WTC11 (cell line): ENCODE measurements around the gene TAB3. TPM values are rescaled to one million over a fixed set of nuclear protein-coding genes. Genes with fewer than 3 reads are reported as not detected.

ENCODE experiments used
- ATAC-seq: fragments of 200-7000 bp; cut with Tn5 transposase; 2 replicates; pipeline ENCODE4 v1.10.0; 2021; ENCODE audit warnings: mild to moderate bottlenecking, moderate library complexity
- CTCF ChIA-PET: fragments of 300-600 bp; sonication (Branson Sonifier 250); formaldehyde crosslinking; loops from one replicate; lab custom pipeline; 2021; ENCODE audit warnings: antibody characterized with exemption; lab: Charles Lee
- POLR2A ChIA-PET: fragments of 350-600 bp; sonication (Branson Sonifier 250); formaldehyde crosslinking; loops from one replicate; lab custom pipeline; 2021; ENCODE audit warnings: antibody characterized with exemption; lab: Charles Lee
- DNase-seq: peaks from one replicate; pipeline ENCODE4 v3.0.0; 2021; ENCODE audit warnings: low spot score
- H3K27ac Mint-ChIP-seq: 2 replicates; pipeline ENCODE4 v1.8.0; 2021; ENCODE audit warnings: mixed read lengths
- H3K27me3 Mint-ChIP-seq: 2 replicates; pipeline ENCODE4 v1.8.0; 2021; ENCODE audit warnings: low read depth, mild to moderate bottlenecking, moderate library complexity, mixed read lengths
- H3K36me3 Mint-ChIP-seq: 2 replicates; pipeline ENCODE4 v1.8.0; 2021; ENCODE audit warnings: mixed read lengths
- H3K4me1 Mint-ChIP-seq: 2 replicates; pipeline ENCODE4 v1.8.0; 2022; ENCODE audit warnings: mixed read lengths
- H3K4me3 Mint-ChIP-seq: 2 replicates; pipeline ENCODE4 v1.8.0; 2021; ENCODE audit warnings: mild to moderate bottlenecking, moderate library complexity, mixed read lengths
- H3K9me3 Mint-ChIP-seq: 2 replicates; pipeline ENCODE4 v1.8.0; 2021; ENCODE audit warnings: mixed read lengths
- ATF1 ChIP-seq: sonication (generic); formaldehyde crosslinking; IDR thresholded peaks from 2 replicates; pipeline ENCODE4 v1.8.1; 2023; ENCODE audit warnings: mild to moderate bottlenecking, moderate library complexity, missing genetic modification reagents
- CTCF ChIP-seq: fragments of 200-600 bp; IDR thresholded peaks from 2 replicates; pipeline ENCODE4 v1.8.0; 2022; ENCODE audit warnings: antibody characterized with exemption
- E2F4 ChIP-seq: sonication (generic); formaldehyde crosslinking; IDR thresholded peaks from 2 replicates; pipeline ENCODE4 v1.8.1; 2022; ENCODE audit warnings: low read depth, mild to moderate bottlenecking, moderate library complexity, missing genetic modification reagents, borderline replicate concordance
- FOXJ3 ChIP-seq: sonication (generic); formaldehyde crosslinking; IDR thresholded peaks from 2 replicates; pipeline ENCODE4 v1.9.0; 2021; ENCODE audit warnings: missing genetic modification reagents, mild to moderate bottlenecking, borderline replicate concordance
- GTF2I ChIP-seq: fragments of 250-450 bp; sonication (Bioruptor Pico); conservative IDR thresholded peaks from 2 replicates; pipeline ENCODE4 v1.4.0; 2021; ENCODE audit warnings: mild to moderate bottlenecking
- KAT7 ChIP-seq: sonication (generic); formaldehyde crosslinking; IDR thresholded peaks from 2 replicates; pipeline ENCODE4 v1.8.1; 2023; ENCODE audit warnings: missing genetic modification reagents, mild to moderate bottlenecking, borderline replicate concordance
- NR1H2 ChIP-seq: sonication (generic); formaldehyde crosslinking; IDR thresholded peaks from 2 replicates; pipeline ENCODE4 v1.9.0; 2021; ENCODE audit warnings: mild to moderate bottlenecking, moderate library complexity, missing genetic modification reagents
- PRDM15 ChIP-seq: sonication (generic); formaldehyde crosslinking; IDR thresholded peaks from 2 replicates; pipeline ENCODE4 v1.8.0; 2022; ENCODE audit warnings: missing genetic modification reagents
- PRRX2 ChIP-seq: fragments of 250-450 bp; sonication (Bioruptor Pico); IDR thresholded peaks from 2 replicates; pipeline ENCODE4 v1.8.0; 2021; ENCODE audit warnings: mild to moderate bottlenecking
- SOX15 ChIP-seq: fragments of 250-450 bp; sonication (Bioruptor Pico); IDR thresholded peaks from 2 replicates; pipeline ENCODE4 v1.9.0; 2021; ENCODE audit warnings: mild to moderate bottlenecking
- SP1 ChIP-seq: sonication (generic); formaldehyde crosslinking; conservative IDR thresholded peaks from 2 replicates; pipeline ENCODE4 v1.8.1; 2022; ENCODE audit warnings: missing genetic modification reagents
- TEAD4 ChIP-seq: sonication (generic); formaldehyde crosslinking; IDR thresholded peaks from 2 replicates; pipeline ENCODE4 v1.8.0; 2022; ENCODE audit warnings: mild to moderate bottlenecking, missing genetic modification reagents
- ZBTB21 ChIP-seq: sonication (generic); formaldehyde crosslinking; IDR thresholded peaks from 2 replicates; pipeline ENCODE4 v1.8.1; 2023; ENCODE audit warnings: mild to moderate bottlenecking, missing genetic modification reagents, borderline replicate concordance
- ZNF121 ChIP-seq: sonication (generic); formaldehyde crosslinking; IDR thresholded peaks from 2 replicates; pipeline ENCODE4 v1.8.0; 2023; ENCODE audit warnings: missing genetic modification reagents
- ZNF281 ChIP-seq: sonication (generic); formaldehyde crosslinking; IDR thresholded peaks from 2 replicates; pipeline ENCODE4 v1.8.0; 2023; ENCODE audit warnings: mild to moderate bottlenecking, missing genetic modification reagents
- ZNF396 ChIP-seq: fragments of 250-450 bp; sonication (Bioruptor Pico); IDR thresholded peaks from 2 replicates; pipeline ENCODE4 v1.8.0; 2021; ENCODE audit warnings: mild to moderate bottlenecking, moderate library complexity, borderline replicate concordance
- total RNA-seq: library from RNA; stranded (reverse); gene quantifications from 3 replicates; pipeline ENCODE4 v1.2.3, GENCODE V29; 2021
- TF ChIP-seq, protein P1 (sequence below): fragments of 250-450 bp; sonication (Bioruptor Pico); IDR thresholded peaks from 2 replicates; pipeline ENCODE4 v1.8.0; 2021; ENCODE audit warnings: mild to moderate bottlenecking
- TF ChIP-seq, protein P2 (sequence below): fragments of 250-450 bp; sonication (Bioruptor Pico); IDR thresholded peaks from 2 replicates; pipeline ENCODE4 v1.9.0; 2021; ENCODE audit warnings: mild to moderate bottlenecking, borderline replicate concordance

TAB3 gene
- total RNA-seq, 1 experiment from 2014 or later = 12.0 TPM

- Mint-ChIP-seq H3K4me3 (no peak overlapping the region), H3K4me1 (no peaks in the 10 kb centered on the region)
- ATAC-seq = no peak
- no peak for DNase-seq
- no peak for TF ChIP-seq PRDM15 (CRISPR knock-in tag)
- TF ChIP-seq ZBTB21 = no peak
- no peak for TF ChIP-seq SP1
- no peak for TF ChIP-seq FOXJ3 (CRISPR knock-in tag)
- TF ChIP-seq KAT7 (CRISPR knock-in tag) = no peak
- TF ChIP-seq NR1H2 (CRISPR knock-in tag) = no peak
- TF ChIP-seq PRRX2 (CRISPR knock-in tag) = no peak
- TF ChIP-seq ZNF121 = no peak
- no peak for TF ChIP-seq E2F4 (CRISPR knock-in tag)
- no peak for TF ChIP-seq ZNF281 (CRISPR knock-in tag)
- TF ChIP-seq SOX15 (CRISPR knock-in tag) = no peak
- TF ChIP-seq, protein P1, sequence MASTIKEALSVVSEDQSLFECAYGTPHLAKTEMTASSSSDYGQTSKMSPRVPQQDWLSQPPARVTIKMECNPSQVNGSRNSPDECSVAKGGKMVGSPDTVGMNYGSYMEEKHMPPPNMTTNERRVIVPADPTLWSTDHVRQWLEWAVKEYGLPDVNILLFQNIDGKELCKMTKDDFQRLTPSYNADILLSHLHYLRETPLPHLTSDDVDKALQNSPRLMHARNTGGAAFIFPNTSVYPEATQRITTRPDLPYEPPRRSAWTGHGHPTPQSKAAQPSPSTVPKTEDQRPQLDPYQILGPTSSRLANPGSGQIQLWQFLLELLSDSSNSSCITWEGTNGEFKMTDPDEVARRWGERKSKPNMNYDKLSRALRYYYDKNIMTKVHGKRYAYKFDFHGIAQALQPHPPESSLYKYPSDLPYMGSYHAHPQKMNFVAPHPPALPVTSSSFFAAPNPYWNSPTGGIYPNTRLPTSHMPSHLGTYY (CRISPR knock-in tag) = no peak
- TF ChIP-seq, all 79 proteins: peak for 0
- Mint-ChIP-seq H3K9me3 (no peaks in the 10 kb centered on the region), H3K36me3 (no peaks in the 10 kb centered on the region), H3K27ac (no peak overlapping the region), H3K27me3 (no peaks in the 10 kb centered on the region)
- POLR2A ChIA-PET = no interaction called here
- CTCF ChIA-PET = no interaction called here
Observed at GRCh38 chrX:30806187-30806728, 82.8 kb downstream of the TAB3 start.

- no peaks in the 10 kb centered on the region for H3K9me3 Mint-ChIP-seq
- no peaks in the 10 kb centered on the region for H3K4me1 Mint-ChIP-seq
- DNase-seq = no peak
- H3K27ac Mint-ChIP-seq = no peak overlapping the region
- no peak overlapping the region for H3K4me3 Mint-ChIP-seq
- POLR2A ChIA-PET = no interaction called here
- CTCF ChIA-PET = no interaction called here
- ATAC-seq = no peak
- no peaks in the 10 kb centered on the region for H3K36me3 Mint-ChIP-seq
- H3K27me3 Mint-ChIP-seq = no peaks in the 10 kb centered on the region
- TF ChIP-seq ZBTB21 = no peak
Observed at GRCh38 chrX:30804462-30804861, 84.6 kb downstream of the TAB3 start.

DNA sequence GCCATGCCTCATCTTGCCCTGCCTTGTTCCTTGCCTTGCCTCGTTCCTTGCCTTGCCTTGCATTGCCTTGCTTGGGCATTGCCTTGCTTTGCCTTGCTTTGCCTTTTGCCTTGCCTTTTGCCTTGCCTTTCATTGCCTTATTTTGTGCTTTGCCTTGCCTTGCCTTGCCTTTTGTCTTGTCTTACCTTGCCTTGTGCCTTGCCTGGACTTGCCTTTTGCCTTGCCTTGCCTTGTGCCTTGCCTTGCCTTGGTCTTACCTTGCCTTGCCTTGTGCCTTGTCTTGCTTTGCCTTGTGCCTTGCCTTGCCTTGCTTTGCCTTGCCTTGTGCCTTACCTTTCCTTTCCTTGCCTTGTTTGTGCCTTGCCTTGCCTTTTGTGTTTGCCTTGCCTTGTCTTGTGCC is 88.2 kb downstream of the TAB3 start:
- no peak overlapping the region for H3K4me3 Mint-ChIP-seq
- no peak overlapping the region for H3K27ac Mint-ChIP-seq
- no peak for ATAC-seq
- no peaks in the 10 kb centered on the region for H3K4me1 Mint-ChIP-seq
- H3K36me3 Mint-ChIP-seq = no peaks in the 10 kb centered on the region
- DNase-seq = no peak
- ChIA-PET POLR2A (no interaction called here), CTCF (no interaction called here)
- no peaks in the 10 kb centered on the region for H3K9me3 Mint-ChIP-seq
- H3K27me3 Mint-ChIP-seq = no peaks in the 10 kb centered on the region
- TF ChIP-seq CTCF (no peak), TEAD4 (CRISPR knock-in tag) (no peak), ZNF396 (CRISPR knock-in tag) (no peak), GTF2I (CRISPR knock-in tag) (no peak), ATF1 (CRISPR knock-in tag) (no peak)
- TF ChIP-seq, protein P2, sequence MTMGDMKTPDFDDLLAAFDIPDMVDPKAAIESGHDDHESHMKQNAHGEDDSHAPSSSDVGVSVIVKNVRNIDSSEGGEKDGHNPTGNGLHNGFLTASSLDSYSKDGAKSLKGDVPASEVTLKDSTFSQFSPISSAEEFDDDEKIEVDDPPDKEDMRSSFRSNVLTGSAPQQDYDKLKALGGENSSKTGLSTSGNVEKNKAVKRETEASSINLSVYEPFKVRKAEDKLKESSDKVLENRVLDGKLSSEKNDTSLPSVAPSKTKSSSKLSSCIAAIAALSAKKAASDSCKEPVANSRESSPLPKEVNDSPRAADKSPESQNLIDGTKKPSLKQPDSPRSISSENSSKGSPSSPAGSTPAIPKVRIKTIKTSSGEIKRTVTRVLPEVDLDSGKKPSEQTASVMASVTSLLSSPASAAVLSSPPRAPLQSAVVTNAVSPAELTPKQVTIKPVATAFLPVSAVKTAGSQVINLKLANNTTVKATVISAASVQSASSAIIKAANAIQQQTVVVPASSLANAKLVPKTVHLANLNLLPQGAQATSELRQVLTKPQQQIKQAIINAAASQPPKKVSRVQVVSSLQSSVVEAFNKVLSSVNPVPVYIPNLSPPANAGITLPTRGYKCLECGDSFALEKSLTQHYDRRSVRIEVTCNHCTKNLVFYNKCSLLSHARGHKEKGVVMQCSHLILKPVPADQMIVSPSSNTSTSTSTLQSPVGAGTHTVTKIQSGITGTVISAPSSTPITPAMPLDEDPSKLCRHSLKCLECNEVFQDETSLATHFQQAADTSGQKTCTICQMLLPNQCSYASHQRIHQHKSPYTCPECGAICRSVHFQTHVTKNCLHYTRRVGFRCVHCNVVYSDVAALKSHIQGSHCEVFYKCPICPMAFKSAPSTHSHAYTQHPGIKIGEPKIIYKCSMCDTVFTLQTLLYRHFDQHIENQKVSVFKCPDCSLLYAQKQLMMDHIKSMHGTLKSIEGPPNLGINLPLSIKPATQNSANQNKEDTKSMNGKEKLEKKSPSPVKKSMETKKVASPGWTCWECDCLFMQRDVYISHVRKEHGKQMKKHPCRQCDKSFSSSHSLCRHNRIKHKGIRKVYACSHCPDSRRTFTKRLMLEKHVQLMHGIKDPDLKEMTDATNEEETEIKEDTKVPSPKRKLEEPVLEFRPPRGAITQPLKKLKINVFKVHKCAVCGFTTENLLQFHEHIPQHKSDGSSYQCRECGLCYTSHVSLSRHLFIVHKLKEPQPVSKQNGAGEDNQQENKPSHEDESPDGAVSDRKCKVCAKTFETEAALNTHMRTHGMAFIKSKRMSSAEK (CRISPR knock-in tag) = no peak
